GM12874 (cell line): Measurements from ENCODE around the gene DDX47.

Experiments used
- TF ChIP-seq, protein P1 (sequence below): IDR thresholded peaks from 2 replicates; pipeline ENCODE4 v1.5.1; 2011; ENCODE audit warnings: low read depth, mild to moderate bottlenecking, control low read depth, low read length, moderate library complexity; ENCODE audit not compliant: insufficient read depth

The DDX47 gene

DNA sequence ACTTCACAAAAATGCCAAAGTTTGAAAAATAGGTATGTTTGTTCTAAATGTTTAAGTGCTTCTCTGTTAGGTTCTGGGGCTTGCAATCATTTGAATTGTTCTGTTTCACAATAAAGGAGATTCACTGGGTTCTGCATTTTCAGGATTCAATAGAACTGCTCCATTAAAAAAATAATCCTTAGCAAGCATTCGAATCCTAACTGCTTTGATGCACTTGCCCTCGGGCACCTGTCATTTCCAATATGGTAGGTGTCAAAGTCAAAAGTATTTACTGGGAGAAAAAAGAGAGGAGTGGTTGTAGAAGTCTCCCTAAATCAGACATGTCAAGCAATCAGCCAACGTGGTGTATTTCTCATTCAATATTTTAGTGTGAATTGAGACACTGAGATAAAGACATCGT is 22.2 kb upstream of the DDX47 start:
- TF ChIP-seq, protein P1, sequence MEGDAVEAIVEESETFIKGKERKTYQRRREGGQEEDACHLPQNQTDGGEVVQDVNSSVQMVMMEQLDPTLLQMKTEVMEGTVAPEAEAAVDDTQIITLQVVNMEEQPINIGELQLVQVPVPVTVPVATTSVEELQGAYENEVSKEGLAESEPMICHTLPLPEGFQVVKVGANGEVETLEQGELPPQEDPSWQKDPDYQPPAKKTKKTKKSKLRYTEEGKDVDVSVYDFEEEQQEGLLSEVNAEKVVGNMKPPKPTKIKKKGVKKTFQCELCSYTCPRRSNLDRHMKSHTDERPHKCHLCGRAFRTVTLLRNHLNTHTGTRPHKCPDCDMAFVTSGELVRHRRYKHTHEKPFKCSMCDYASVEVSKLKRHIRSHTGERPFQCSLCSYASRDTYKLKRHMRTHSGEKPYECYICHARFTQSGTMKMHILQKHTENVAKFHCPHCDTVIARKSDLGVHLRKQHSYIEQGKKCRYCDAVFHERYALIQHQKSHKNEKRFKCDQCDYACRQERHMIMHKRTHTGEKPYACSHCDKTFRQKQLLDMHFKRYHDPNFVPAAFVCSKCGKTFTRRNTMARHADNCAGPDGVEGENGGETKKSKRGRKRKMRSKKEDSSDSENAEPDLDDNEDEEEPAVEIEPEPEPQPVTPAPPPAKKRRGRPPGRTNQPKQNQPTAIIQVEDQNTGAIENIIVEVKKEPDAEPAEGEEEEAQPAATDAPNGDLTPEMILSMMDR, result no peak

DNA sequence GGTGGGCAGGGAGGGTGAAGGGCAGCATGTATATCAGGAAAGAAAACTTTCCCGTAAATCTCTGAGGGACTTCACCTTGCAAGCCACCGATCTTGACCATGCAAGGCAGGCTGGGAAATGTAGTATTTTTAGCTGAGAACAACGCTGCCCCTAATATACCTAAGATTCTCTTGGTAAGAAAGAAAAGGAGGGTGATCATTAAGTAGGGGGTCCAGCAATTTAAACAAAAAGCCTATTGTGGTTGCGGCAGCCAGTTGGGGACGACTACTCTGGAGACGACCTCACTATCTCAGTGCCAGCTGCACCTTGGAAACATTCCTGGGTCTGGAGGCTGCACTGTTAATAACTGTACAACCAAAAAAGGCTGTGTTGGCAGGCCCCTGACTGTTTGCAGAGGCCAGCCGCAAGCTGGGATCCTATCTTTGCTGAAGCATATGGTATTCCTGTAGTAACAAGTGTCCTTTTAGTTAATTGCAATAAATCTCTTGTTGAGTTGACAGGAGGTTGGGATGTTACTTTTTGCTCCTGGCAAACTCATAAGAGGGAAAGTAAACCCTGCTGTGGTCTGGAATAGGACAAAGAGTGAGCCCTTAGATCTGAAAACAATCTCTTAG is 21.3 kb upstream of the DDX47 start:
- TF ChIP-seq, protein P1, result no peak

DNA sequence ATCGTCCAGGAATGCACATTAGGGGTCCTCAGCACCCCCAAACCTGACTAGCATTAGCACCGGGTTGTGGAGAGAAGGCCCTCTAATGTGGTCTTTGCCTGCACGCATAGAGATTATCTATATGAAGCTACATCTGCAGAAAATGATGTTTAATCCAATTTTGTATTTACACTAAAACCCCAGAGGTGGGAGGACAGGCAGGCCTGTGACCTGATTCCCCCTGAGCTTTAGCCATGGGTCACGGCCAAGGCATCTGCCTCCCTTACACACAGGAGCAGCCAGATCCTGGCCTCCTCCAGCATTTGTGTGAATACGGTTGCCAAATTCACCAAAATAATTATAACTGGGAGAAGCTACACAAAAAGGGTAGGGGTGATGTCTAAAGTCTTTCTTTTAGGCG is 20.7 kb upstream of the DDX47 start:
- TF ChIP-seq, protein P1, result no peak

DNA sequence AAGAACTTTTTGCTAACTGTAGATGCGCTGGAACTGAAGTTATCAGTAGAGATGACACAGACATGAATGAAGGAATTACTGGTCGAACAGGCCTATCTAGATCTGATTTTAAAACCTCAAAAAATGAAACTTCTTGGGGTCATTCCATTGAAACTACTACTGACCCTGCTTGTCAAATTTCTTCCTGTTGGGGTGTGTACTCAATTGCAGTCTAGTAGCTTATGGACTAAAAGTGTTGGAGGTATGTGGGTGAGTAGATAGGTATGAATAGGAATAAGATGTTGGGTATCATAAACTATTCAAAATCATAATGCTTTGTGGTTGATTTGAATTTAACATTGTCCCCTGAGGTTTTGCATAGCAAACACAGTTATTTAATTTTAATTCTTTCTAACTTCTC is 18.5 kb upstream of the DDX47 start:
- TF ChIP-seq, protein P1, result no peak

DNA sequence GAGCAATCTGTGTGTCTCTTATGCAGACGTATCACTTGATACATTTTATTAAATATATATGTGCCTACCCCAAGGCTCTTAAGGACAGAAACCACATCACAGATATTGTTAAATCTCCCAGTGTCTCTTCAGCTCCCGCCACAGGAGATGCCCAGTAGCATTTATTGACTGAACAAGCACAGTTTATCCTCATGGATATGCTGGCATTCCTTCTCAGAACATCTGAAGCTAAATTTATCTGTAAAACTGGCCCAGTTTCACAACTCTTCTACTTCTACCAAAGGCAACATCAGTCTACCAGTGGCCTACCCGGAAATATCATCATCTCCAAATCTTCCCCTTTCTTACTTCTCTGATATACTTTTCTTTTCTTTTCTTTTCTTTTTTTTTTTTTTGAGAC is 17.0 kb upstream of the DDX47 start:
- TF ChIP-seq, protein P1, result no peak

DNA sequence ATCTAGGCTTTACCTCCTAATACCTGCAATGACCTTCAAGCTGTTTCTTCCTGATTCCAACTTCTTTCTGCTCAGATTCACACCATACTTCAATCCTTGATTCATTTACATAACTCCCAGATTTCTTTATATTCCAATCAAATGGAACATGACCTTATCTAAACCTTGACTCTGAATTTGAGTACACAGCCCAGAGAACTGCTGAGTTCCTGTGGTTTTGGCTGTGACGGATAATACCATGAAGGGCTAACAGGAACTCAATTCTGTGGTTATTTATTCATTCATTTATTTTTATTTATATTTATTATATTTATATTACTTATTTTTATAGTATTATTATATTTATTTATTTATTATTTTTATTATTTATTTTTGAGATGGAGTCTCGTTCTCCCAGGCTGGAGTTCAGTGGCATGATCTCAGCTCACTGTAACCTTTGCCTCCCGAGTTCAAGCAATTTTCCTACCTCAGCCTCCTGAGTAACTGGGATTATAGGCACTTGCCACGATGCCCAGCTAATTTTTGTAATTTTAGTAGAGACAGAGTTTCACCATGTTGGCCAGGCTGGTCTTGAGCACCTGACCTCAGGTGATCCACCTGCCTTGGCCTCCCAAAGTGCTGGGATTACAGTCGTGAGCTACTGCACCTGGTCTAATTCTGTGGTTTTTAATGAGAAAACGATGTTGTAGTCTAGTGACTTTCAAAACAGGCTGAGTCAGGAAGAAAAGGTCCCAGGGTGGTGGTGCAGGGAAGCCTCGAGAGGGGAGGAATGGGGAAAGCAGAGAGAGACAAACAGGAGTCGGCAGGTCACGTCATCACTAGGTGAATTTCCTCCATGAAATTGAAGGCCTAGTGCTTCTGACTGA is 16.0 kb upstream of the DDX47 start:
- TF ChIP-seq, protein P1, result no peak

DNA sequence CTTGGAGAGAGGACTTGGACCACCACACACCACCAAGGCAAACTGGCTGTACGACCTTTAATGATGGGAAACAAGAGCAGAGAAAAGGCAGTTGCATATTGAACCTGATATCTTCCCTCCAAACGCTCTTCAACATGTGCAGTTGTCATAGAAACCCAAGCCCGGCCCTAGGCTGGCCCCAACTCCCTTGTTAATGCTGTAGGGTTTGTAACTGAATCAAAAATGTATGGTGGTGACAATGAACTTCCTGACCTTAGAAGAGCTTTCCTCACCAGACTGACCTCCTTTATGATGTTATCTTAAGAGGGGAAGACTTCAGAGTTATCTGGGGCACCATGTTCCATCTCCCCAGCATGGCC is 15.4 kb upstream of the DDX47 start:
- TF ChIP-seq, protein P1, result no peak
